GM19043 (cell line): ENCODE results near the gene PTGFRN.

Experiments used
- ATAC-seq: cut with Tn5 transposase; IDR thresholded peaks from one replicate; pipeline ENCODE4 v1.9.1; 2021; ENCODE audit warnings: low read depth; ENCODE audit not compliant: unreplicated experiment

PTGFRN gene

GRCh38 chr1:117025568-117025967 lies 115.9 kb downstream of the PTGFRN start:
- no peak for ATAC-seq

- no peak for ATAC-seq
These were observed 116.6 kb downstream of the PTGFRN start for GRCh38 chr1:117026361-117026760.

GRCh38 chr1:117029685-117030084 lies 120.0 kb downstream of the PTGFRN start:
- ATAC-seq, result no peak

GRCh38 chr1:117030271-117030877 lies 120.7 kb downstream of the PTGFRN start:
- no peak for ATAC-seq

- no peak for ATAC-seq
These were observed 122.5 kb downstream of the PTGFRN start for GRCh38 chr1:117032266-117032665.

- no peak for ATAC-seq
These were observed 123.2 kb downstream of the PTGFRN start for GRCh38 chr1:117032681-117033539.

- ATAC-seq, result no peak
These were observed 124.1 kb downstream of the PTGFRN start for GRCh38 chr1:117033772-117034171.

GRCh38 chr1:117034791-117035290 lies 125.1 kb downstream of the PTGFRN start:
- no peak for ATAC-seq

GRCh38 chr1:117036018-117036461 lies 126.3 kb downstream of the PTGFRN start:
- ATAC-seq, result no peak

- ATAC-seq, result no peak
These were observed 128.1 kb downstream of the PTGFRN start for GRCh38 chr1:117037802-117038201.

- no peak for ATAC-seq
These were observed 128.5 kb downstream of the PTGFRN start for GRCh38 chr1:117038236-117038635.
